ENCODE results near the gene ANGEL2. TPM values are rescaled to one million over a fixed set of nuclear protein-coding genes. Genes with fewer than 3 reads are reported as not detected.

The ANGEL2 gene
- polyA plus RNA-seq, 1 of the 3 experiments (the other 2 are of a cell fraction): 14.0 TPM

DNA sequence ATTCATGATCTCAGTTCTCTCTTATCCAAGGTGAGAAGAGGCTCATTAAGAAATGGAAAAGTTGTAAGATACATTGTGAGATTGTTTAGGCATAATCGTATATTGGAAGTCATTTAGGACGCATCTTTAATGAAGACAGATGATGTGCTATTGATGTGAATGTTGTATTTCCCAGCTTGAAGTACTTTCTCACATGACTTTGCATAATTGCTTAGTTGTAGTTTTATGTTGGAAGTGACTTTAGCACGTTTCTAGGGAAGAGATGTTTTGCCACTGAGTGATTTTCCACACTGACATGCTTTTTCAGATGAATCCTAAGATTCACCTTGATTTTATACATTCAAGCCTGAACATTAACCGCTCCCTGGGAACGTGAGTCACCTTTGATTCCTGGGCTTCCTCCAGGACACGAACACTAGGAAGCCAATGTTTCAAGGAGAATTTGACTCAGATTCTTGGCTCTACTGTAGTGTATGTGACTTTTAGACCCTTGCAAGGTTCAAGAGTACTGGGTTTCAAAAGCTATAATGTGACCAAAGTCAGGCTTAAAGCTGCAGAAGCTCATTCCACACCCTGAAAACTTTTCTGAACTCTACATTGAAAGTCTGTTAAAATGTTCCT lies 27.9 kb downstream of the ANGEL2 start:
- POLR2A ChIA-PET: no interaction called here

GRCh38 chr1:212986551-212986950 lies 29.1 kb downstream of the ANGEL2 start:
- Histone ChIP-seq H3K79me2 (ENCODE audit: insufficient read depth) (no peaks in the 10 kb centered on the region), H4K20me1 (ENCODE audit: insufficient read depth) (no peaks in the 10 kb centered on the region), H2AFZ (ENCODE audit: low read depth) (no peak overlapping the region), H3K4me1 (ENCODE audit: control insufficient read depth in 1 of 2, insufficient read depth in 2 of 2, low read depth in 1 of 2, low read length in 1 of 2) (no peaks in the 10 kb centered on the region), H3K36me3 (replicated peaks in 1 of 2; ENCODE audit: control insufficient read depth in 1 of 2, insufficient read depth in 2 of 2, low read length in 1 of 2) (peaks cover 0 to 27% of the 10 kb centered on the region in 2 experiments), H3K27ac (ENCODE audit: low read depth in 2 of 2, low read length in 1 of 2) (no peak overlapping the region), H3K27me3 (ENCODE audit: insufficient read depth) (no peaks in the 10 kb centered on the region), H3K4me2 (no peak overlapping the region), H3K9me3 (no peaks in the 10 kb centered on the region), H3F3A (replicated peaks; ENCODE audit: insufficient read depth) (no peaks in the 10 kb centered on the region), H3K9ac (no peak overlapping the region), H3K9me2 (no peaks in the 10 kb centered on the region), H3K4me3 (ENCODE audit: low read depth in 2 of 2, low read length in 1 of 2) (no peak overlapping the region)
- no peak for TF ChIP-seq EZH2phosphoT487 (IDR thresholded peaks at IDR 0.05; ENCODE audit: borderline replicate concordance, low read depth)
- no peak for TF ChIP-seq MXI1 (IDR thresholded peaks at IDR 0.05; ENCODE audit: low read depth, low read length)
- TF ChIP-seq YY1 (IDR thresholded peaks at IDR 0.05; ENCODE audit: low read depth): no peak
- TF ChIP-seq SMC3 (IDR thresholded peaks at IDR 0.05; ENCODE audit: low read depth, low read length): no peak
- no peak for TF ChIP-seq RCOR1 (IDR thresholded peaks at IDR 0.05; ENCODE audit: low read length)
- TF ChIP-seq, protein P1, sequence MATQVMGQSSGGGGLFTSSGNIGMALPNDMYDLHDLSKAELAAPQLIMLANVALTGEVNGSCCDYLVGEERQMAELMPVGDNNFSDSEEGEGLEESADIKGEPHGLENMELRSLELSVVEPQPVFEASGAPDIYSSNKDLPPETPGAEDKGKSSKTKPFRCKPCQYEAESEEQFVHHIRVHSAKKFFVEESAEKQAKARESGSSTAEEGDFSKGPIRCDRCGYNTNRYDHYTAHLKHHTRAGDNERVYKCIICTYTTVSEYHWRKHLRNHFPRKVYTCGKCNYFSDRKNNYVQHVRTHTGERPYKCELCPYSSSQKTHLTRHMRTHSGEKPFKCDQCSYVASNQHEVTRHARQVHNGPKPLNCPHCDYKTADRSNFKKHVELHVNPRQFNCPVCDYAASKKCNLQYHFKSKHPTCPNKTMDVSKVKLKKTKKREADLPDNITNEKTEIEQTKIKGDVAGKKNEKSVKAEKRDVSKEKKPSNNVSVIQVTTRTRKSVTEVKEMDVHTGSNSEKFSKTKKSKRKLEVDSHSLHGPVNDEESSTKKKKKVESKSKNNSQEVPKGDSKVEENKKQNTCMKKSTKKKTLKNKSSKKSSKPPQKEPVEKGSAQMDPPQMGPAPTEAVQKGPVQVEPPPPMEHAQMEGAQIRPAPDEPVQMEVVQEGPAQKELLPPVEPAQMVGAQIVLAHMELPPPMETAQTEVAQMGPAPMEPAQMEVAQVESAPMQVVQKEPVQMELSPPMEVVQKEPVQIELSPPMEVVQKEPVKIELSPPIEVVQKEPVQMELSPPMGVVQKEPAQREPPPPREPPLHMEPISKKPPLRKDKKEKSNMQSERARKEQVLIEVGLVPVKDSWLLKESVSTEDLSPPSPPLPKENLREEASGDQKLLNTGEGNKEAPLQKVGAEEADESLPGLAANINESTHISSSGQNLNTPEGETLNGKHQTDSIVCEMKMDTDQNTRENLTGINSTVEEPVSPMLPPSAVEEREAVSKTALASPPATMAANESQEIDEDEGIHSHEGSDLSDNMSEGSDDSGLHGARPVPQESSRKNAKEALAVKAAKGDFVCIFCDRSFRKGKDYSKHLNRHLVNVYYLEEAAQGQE (IDR thresholded peaks at IDR 0.05; ENCODE audit: low read depth, low read length): no peak
- TF ChIP-seq JUND (IDR thresholded peaks at IDR 0.05): no peak
- 96% methylated on average over 2 of the region's 2 CpGs for WGBS (ENCODE audit: low lambda C conversion rate)
- CTCF ChIA-PET: interaction anchor here (1.1 to 2.4 kb wide), 3 partner anchors 9 to 172 kb away, joined by 3 to 19 read pairs (median 3); no protein-coding TSS in a partner anchor
- no peak for DNase-seq
- POLR2A ChIA-PET: no interaction called here

More for the DNA sequence above, 27.9 kb downstream of the ANGEL2 start:
- Histone ChIP-seq H3K27ac (ENCODE audit: low read depth in 2 of 2, low read length in 1 of 2) (no peak overlapping the region), H4K20me1 (ENCODE audit: insufficient read depth) (no peaks in the 10 kb centered on the region), H3K27me3 (ENCODE audit: insufficient read depth) (no peaks in the 10 kb centered on the region), H3K9ac (no peak overlapping the region), H3K9me3 (no peaks in the 10 kb centered on the region), H3K4me1 (ENCODE audit: control insufficient read depth in 1 of 2, insufficient read depth in 2 of 2, low read depth in 1 of 2, low read length in 1 of 2) (no peaks in the 10 kb centered on the region), H3K79me2 (ENCODE audit: insufficient read depth) (no peaks in the 10 kb centered on the region), H3K4me2 (no peak overlapping the region), H3K4me3 (ENCODE audit: low read depth in 2 of 2, low read length in 1 of 2) (no peak overlapping the region), H3F3A (replicated peaks; ENCODE audit: insufficient read depth) (no peaks in the 10 kb centered on the region), H3K9me2 (no peaks in the 10 kb centered on the region), H3K36me3 (replicated peaks in 1 of 2; ENCODE audit: control insufficient read depth in 1 of 2, insufficient read depth in 2 of 2, low read length in 1 of 2) (peaks cover 11 to 37% of the 10 kb centered on the region in 2 experiments), H2AFZ (ENCODE audit: low read depth) (no peak overlapping the region)
- CTCF ChIA-PET: interaction anchor here (0.6 to 1.7 kb wide), 3 partner anchors 20 to 58 kb away, joined by 3 read pairs; no protein-coding TSS in a partner anchor
- TF ChIP-seq YY1 (IDR thresholded peaks at IDR 0.05; ENCODE audit: low read depth): no peak
- TF ChIP-seq FOXJ3 (CRISPR knock-in tag; IDR thresholded peaks at IDR 0.05): no peak
- no peak for TF ChIP-seq SMC3 (IDR thresholded peaks at IDR 0.05; ENCODE audit: low read depth, low read length)
- no peak for TF ChIP-seq JUND (IDR thresholded peaks at IDR 0.05)
- no peak for TF ChIP-seq MXI1 (IDR thresholded peaks at IDR 0.05; ENCODE audit: low read depth, low read length)
- TF ChIP-seq GABPA (IDR thresholded peaks at IDR 0.05; ENCODE audit: low read depth): no peak
- TF ChIP-seq NFIC (IDR thresholded peaks at IDR 0.05; ENCODE audit: borderline replicate concordance): no peak
- no peak for TF ChIP-seq EP300 (IDR thresholded peaks at IDR 0.05; ENCODE audit: borderline replicate concordance in 1 of 2, low read depth in 1 of 2, low read length in 1 of 2)
- TF ChIP-seq, protein P2, sequence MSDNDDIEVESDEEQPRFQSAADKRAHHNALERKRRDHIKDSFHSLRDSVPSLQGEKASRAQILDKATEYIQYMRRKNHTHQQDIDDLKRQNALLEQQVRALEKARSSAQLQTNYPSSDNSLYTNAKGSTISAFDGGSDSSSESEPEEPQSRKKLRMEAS (IDR thresholded peaks at IDR 0.05; ENCODE audit: low read depth): no peak
- no peak for TF ChIP-seq RAD21 (IDR thresholded peaks at IDR 0.05; ENCODE audit: low read length)
- TF ChIP-seq, protein P3, sequence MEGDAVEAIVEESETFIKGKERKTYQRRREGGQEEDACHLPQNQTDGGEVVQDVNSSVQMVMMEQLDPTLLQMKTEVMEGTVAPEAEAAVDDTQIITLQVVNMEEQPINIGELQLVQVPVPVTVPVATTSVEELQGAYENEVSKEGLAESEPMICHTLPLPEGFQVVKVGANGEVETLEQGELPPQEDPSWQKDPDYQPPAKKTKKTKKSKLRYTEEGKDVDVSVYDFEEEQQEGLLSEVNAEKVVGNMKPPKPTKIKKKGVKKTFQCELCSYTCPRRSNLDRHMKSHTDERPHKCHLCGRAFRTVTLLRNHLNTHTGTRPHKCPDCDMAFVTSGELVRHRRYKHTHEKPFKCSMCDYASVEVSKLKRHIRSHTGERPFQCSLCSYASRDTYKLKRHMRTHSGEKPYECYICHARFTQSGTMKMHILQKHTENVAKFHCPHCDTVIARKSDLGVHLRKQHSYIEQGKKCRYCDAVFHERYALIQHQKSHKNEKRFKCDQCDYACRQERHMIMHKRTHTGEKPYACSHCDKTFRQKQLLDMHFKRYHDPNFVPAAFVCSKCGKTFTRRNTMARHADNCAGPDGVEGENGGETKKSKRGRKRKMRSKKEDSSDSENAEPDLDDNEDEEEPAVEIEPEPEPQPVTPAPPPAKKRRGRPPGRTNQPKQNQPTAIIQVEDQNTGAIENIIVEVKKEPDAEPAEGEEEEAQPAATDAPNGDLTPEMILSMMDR (IDR thresholded peaks at IDR 0.05): no peak
- no peak for TF ChIP-seq TCF12 (IDR thresholded peaks at IDR 0.05)
- TF ChIP-seq RFX5 (IDR thresholded peaks at IDR 0.05; ENCODE audit: low read length): no peak
- TF ChIP-seq, protein P4, sequence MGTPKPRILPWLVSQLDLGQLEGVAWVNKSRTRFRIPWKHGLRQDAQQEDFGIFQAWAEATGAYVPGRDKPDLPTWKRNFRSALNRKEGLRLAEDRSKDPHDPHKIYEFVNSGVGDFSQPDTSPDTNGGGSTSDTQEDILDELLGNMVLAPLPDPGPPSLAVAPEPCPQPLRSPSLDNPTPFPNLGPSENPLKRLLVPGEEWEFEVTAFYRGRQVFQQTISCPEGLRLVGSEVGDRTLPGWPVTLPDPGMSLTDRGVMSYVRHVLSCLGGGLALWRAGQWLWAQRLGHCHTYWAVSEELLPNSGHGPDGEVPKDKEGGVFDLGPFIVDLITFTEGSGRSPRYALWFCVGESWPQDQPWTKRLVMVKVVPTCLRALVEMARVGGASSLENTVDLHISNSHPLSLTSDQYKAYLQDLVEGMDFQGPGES (IDR thresholded peaks at IDR 0.05; ENCODE audit: low read depth, low read length): no peak
- no peak for TF ChIP-seq FOSL2 (IDR thresholded peaks at IDR 0.05; ENCODE audit: borderline replicate concordance, low read depth)
- 68% methylated on average over 6 of the region's 6 CpGs for WGBS (ENCODE audit: low lambda C conversion rate)
- no peak for DNase-seq
